ENCODE data around the gene BEND2.
"Not testable (repeated sequence)": the region's sequence is repeated elsewhere in the genome, so short reads cannot be mapped to it uniquely, and the experiment has no call there.

Gene BEND2

GRCh38 chrX:18220786-18221185 is at the start of gene BEND2:
BEND2 (minus strand) TSS chrX:18220886; CDS start chrX:18220750, 136 bp downstream.
- H3K4me1 Mint-ChIP-seq (ENCODE audit: low read depth), result no peaks in the 10 kb centered on the region
- H3K27me3 Mint-ChIP-seq, result no peaks in the 10 kb centered on the region
- H3K4me3 Mint-ChIP-seq, result no peak within 1 kb of the TSS
- no peaks in the 10 kb centered on the region for H3K36me3 Mint-ChIP-seq (ENCODE audit: low read depth)
- no peak within 1 kb of the TSS for H3K27ac Mint-ChIP-seq
- intact Hi-C loops (cut with micrococcal nuclease), result no loop called here
- H3K9me3 Mint-ChIP-seq, result peaks cover 9% of the 10 kb centered on the region

DNA sequence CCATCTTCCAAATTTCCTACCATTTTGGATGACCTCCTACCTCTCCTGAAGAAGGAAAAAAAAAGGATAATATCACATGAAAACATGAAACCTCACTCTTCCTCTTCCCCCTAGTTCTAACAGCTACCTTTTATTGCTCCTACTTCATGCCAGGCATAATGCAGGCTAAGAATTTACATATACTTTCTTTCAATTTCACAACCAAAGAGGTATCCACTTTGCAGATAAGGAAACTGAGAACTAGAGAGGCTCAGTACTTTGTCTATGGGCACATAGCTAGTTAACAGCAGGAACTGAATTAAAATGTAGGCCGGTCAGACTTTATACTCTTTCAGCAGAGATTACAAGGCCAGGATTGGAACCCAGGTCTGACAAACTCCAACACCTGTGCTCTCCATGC is 34.4 kb upstream of the BEND2 start:
- no peaks in the 10 kb centered on the region for H3K36me3 Mint-ChIP-seq (ENCODE audit: low read depth)
- no peak overlapping the region for H3K27ac Mint-ChIP-seq
- no peaks in the 10 kb centered on the region for H3K27me3 Mint-ChIP-seq
- H3K4me3 Mint-ChIP-seq, result no peak overlapping the region
- H3K9me3 Mint-ChIP-seq, result no peaks in the 10 kb centered on the region
- H3K4me1 Mint-ChIP-seq (ENCODE audit: low read depth), result no peaks in the 10 kb centered on the region
- intact Hi-C loops (cut with micrococcal nuclease), result no loop called here

GRCh38 chrX:18252644-18253359 is 32.1 kb upstream of the BEND2 start:
- no peak overlapping the region for H3K4me3 Mint-ChIP-seq
- H3K36me3 Mint-ChIP-seq (ENCODE audit: low read depth), result no peaks in the 10 kb centered on the region
- H3K4me1 Mint-ChIP-seq (ENCODE audit: low read depth), result no peaks in the 10 kb centered on the region
- no peak overlapping the region for H3K27ac Mint-ChIP-seq
- intact Hi-C loops (cut with micrococcal nuclease), result no loop called here
- H3K9me3 Mint-ChIP-seq, result no peaks in the 10 kb centered on the region
- H3K27me3 Mint-ChIP-seq, result no peaks in the 10 kb centered on the region

GRCh38 chrX:18229646-18230045 is 9.0 kb upstream of the BEND2 start:
- intact Hi-C loops (cut with micrococcal nuclease); H3K4me3 Mint-ChIP-seq; H3K4me1 Mint-ChIP-seq (ENCODE audit: low read depth); H3K9me3 Mint-ChIP-seq; H3K27me3 Mint-ChIP-seq; H3K27ac Mint-ChIP-seq; H3K36me3 Mint-ChIP-seq (ENCODE audit: low read depth): not testable (repeated sequence)

DNA sequence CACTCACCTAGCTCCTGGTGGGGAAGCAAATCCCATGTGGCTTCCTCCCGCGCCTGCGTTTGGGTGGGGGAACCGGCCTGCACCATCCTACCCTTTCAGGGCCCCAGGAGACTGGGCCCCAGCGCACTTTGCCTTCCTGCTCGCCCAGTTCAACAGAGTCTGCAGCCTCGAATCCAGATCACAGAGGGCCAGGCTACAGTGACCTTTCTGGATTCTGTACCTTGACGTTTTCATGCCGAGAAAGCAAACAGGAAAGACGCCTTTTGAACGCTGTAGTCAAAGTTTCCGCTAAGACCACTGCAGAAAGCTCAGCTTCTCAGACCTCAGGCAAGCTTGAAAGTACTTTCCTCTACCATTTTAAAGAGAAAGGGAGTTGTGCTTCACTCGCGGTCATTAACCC is 7.4 kb upstream of the BEND2 start:
- intact Hi-C loops (cut with micrococcal nuclease), result no loop called here
- H3K27ac Mint-ChIP-seq, result no peak overlapping the region
- H3K36me3 Mint-ChIP-seq (ENCODE audit: low read depth), result no peaks in the 10 kb centered on the region
- no peaks in the 10 kb centered on the region for H3K9me3 Mint-ChIP-seq
- H3K4me1 Mint-ChIP-seq (ENCODE audit: low read depth), result no peaks in the 10 kb centered on the region
- no peak overlapping the region for H3K4me3 Mint-ChIP-seq
- peaks cover 5% of the 10 kb centered on the region for H3K27me3 Mint-ChIP-seq

DNA sequence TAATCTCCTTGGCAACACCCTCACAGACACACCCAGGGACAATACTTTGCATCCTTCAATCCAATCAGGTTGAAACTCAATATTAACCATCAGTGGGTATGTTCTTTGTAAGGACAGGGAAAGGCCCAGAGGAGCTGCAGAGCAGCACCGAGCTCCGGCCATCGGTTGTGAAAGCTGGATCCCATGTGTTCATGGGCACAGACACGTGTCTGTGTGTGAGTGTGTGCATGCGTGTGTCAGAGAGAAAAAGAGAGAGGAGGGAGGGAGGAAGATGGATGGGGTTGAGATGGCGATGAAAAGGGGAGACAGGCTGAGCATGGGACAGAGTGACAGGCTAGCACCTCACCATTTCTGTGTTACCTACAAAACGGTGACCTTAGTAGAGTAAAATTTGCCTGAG is 6.8 kb upstream of the BEND2 start:
- no peak overlapping the region for H3K4me3 Mint-ChIP-seq
- H3K4me1 Mint-ChIP-seq (ENCODE audit: low read depth), result no peaks in the 10 kb centered on the region
- no peaks in the 10 kb centered on the region for H3K36me3 Mint-ChIP-seq (ENCODE audit: low read depth)
- H3K9me3 Mint-ChIP-seq, result no peaks in the 10 kb centered on the region
- H3K27ac Mint-ChIP-seq, result no peak overlapping the region
- intact Hi-C loops (cut with micrococcal nuclease), result no loop called here
- peaks cover 5% of the 10 kb centered on the region for H3K27me3 Mint-ChIP-seq

DNA sequence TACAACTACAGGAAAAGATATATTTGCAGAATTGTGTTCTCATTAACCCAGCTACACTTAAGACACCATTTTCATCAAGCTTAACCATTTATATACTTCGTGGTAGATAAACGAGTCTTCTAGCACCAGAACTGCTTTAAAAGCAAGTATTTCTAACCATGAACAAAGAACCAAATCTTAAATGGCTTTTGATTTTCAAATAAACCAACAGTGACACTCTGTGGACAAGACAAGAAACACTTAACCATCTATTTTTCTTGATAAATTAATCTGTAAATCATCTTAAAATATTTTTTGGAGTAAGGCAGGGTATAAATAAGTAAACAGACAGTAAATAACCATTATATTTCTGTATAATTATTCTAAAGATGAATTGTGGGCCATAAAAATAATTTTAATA is 10.2 kb downstream of the BEND2 start:
- intact Hi-C loops (cut with micrococcal nuclease), result no loop called here
- no peaks in the 10 kb centered on the region for H3K4me1 Mint-ChIP-seq (ENCODE audit: low read depth)
- no peak overlapping the region for H3K27ac Mint-ChIP-seq
- H3K27me3 Mint-ChIP-seq, result no peaks in the 10 kb centered on the region
- no peak overlapping the region for H3K4me3 Mint-ChIP-seq
- H3K9me3 Mint-ChIP-seq, result no peaks in the 10 kb centered on the region
- no peaks in the 10 kb centered on the region for H3K36me3 Mint-ChIP-seq (ENCODE audit: low read depth)

DNA sequence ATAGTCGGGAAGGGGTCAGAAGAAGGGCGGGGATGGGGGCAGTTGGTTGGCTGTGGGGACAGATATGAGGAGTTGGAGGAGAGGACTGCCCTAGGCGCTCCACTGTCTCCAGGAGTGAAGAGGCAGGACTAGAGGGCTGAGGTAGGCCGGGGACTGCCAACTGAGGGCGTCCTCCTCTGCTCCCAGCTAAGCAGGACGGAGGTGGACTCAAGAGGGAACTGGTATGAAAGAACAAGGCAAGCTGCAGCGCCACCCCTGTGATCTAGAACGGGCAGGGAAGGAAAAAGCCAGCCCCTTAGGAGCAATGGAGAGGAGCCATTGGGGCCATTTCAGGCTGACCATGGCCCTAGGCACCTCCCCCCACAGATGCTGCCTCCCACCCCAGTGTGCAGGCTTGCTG is 14.0 kb downstream of the BEND2 start:
- Mint-ChIP-seq H3K36me3 (ENCODE audit: low read depth) (no peaks in the 10 kb centered on the region), H3K27ac (no peak overlapping the region), H3K4me3 (no peak overlapping the region), H3K27me3 (no peaks in the 10 kb centered on the region), H3K4me1 (ENCODE audit: low read depth) (no peaks in the 10 kb centered on the region), H3K9me3 (no peaks in the 10 kb centered on the region)
- intact Hi-C loops (cut with micrococcal nuclease), result no loop called here

DNA sequence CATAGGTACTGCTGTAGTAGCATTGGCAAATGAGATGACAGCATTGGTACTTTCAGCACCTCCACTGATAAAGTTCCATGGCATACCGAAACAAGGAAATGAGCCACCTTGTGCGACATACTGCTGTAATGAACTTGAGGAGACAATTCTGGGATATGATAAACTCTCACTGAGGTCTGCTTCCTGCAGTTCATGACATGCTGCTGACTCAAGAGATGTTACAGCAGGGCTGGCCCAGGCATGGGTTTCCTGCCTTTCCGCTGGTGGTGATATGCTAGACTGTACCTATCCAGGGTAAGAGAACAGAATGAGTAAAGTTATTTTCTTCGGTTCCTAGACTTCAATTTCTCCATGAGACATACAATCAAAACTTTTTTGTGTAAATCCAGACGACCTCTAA is 17.1 kb downstream of the BEND2 start:
- no peaks in the 10 kb centered on the region for H3K9me3 Mint-ChIP-seq
- no peak overlapping the region for H3K4me3 Mint-ChIP-seq
- no peak overlapping the region for H3K27ac Mint-ChIP-seq
- peaks cover 2% of the 10 kb centered on the region for H3K27me3 Mint-ChIP-seq
- no peaks in the 10 kb centered on the region for H3K4me1 Mint-ChIP-seq (ENCODE audit: low read depth)
- intact Hi-C loops (cut with micrococcal nuclease), result no loop called here
- H3K36me3 Mint-ChIP-seq (ENCODE audit: low read depth), result no peaks in the 10 kb centered on the region

DNA sequence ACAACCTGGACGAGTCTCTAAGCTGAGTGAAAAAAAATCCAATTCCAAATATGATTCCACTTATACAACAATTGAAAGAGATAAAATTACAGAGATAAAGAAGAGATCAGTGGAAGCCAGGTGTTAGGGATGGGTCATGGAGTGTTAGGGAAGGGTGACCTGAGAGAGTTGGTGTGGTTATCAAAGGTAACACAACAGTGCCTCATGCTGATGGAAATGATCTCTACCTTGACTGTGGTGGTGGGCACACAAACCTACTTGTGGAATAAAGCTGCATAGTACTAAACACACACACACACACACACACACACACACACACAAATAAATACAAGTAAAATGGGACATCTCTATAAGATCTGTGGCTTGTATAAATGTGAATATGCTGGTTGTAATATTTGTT is 26.0 kb downstream of the BEND2 start:
- Mint-ChIP-seq H3K4me3 (no peak overlapping the region), H3K27me3 (no peaks in the 10 kb centered on the region), H3K9me3 (no peaks in the 10 kb centered on the region), H3K4me1 (ENCODE audit: low read depth) (no peaks in the 10 kb centered on the region), H3K36me3 (ENCODE audit: low read depth) (no peaks in the 10 kb centered on the region), H3K27ac (no peak overlapping the region)
- intact Hi-C loops (cut with micrococcal nuclease), result no loop called here

GRCh38 chrX:18179446-18179845 is 41.2 kb downstream of the BEND2 start:
- Mint-ChIP-seq H3K4me3 (no peak overlapping the region), H3K9me3 (no peaks in the 10 kb centered on the region), H3K4me1 (ENCODE audit: low read depth) (no peaks in the 10 kb centered on the region), H3K27me3 (no peaks in the 10 kb centered on the region), H3K27ac (no peak overlapping the region), H3K36me3 (ENCODE audit: low read depth) (no peaks in the 10 kb centered on the region)
- intact Hi-C loops (cut with micrococcal nuclease), result no loop called here

DNA sequence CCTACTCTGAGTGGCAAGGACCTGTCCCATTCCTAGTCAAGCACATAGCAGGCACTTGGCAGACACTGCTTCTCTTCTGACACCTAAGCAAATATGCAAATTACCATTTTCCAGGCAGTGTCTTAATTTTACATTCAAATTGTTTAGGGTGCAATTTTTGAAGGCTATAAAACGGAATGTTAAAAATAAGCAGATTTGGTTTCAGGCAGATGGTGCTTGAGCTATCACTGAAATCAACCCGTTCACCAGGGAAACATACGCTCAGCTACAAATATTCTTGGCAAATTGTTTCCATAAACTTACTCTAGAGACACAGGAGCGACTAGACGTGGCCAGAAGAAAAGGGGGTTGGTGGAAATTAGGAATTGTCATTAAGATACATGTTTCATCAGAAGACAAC is 45.7 kb downstream of the BEND2 start:
- Mint-ChIP-seq H3K9me3 (no peaks in the 10 kb centered on the region), H3K27me3 (no peaks in the 10 kb centered on the region), H3K27ac (no peak overlapping the region), H3K36me3 (ENCODE audit: low read depth) (no peaks in the 10 kb centered on the region), H3K4me3 (no peak overlapping the region), H3K4me1 (ENCODE audit: low read depth) (no peaks in the 10 kb centered on the region)
- intact Hi-C loops (cut with micrococcal nuclease), result no loop called here

- no peaks in the 10 kb centered on the region for H3K36me3 Mint-ChIP-seq (ENCODE audit: low read depth)
- H3K9me3 Mint-ChIP-seq, result no peaks in the 10 kb centered on the region
- no peak overlapping the region for H3K27ac Mint-ChIP-seq
- H3K4me3 Mint-ChIP-seq, result no peak overlapping the region
- no peaks in the 10 kb centered on the region for H3K4me1 Mint-ChIP-seq (ENCODE audit: low read depth)
- no peaks in the 10 kb centered on the region for H3K27me3 Mint-ChIP-seq
- intact Hi-C loops (cut with micrococcal nuclease), result no loop called here
These were observed 46.5 kb downstream of the BEND2 start for GRCh38 chrX:18174209-18174608.

DNA sequence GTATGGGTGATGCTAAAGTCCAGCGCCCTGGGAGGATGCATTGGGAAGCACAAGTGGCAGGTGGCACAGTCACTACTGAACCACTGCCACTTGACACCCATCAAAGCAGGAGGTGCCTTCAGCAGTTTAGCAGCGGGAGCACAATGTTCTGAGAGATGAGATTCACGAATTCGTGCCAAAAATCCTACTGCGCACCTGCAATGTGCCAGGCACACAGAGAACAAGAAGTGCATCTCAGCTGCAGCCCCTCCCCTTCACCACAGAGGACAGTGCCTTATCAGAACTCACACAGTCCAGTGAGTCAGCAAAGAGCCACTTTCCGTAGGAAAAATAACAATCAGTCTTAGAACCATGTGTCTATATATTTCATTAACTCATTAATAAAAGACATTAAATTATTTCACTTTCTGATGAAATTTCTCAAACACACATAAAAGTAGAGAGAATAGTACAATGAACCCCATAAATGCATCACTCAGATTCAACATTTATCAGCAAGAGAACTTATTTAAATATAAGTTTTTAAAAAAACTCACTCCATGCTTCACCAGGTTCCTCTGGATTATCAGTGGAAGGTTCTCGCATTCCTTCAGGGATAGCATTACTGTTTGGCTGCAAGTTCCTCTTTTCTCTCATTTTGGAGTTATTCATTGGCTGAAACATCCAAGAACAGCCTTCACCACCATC is 47.0 kb downstream of the BEND2 start:
- Mint-ChIP-seq H3K4me1 (ENCODE audit: low read depth) (no peaks in the 10 kb centered on the region), H3K27ac (no peak overlapping the region), H3K27me3 (no peaks in the 10 kb centered on the region), H3K9me3 (no peaks in the 10 kb centered on the region), H3K36me3 (ENCODE audit: low read depth) (no peaks in the 10 kb centered on the region), H3K4me3 (no peak overlapping the region)
- intact Hi-C loops (cut with micrococcal nuclease), result no loop called here

DNA sequence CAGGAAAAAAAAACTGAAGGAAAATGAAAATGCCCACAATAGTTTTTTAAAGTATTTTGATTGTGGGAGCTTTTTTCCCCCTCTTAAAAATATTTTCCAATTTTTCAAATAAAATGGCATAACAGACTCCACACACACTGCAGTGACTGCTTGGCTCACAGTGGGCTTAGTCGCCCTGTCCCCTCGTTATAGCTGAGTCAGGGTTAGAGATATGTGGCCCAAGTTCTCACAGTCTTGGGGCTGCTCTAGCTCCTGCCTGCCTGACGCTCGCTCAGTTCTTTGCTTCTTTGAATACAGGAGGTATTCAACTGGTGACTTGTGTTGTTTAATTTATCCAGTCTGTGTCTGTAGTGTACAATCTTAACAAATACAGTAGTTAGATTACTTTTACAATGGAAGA is 47.7 kb downstream of the BEND2 start:
- H3K9me3 Mint-ChIP-seq, result no peaks in the 10 kb centered on the region
- intact Hi-C loops (cut with micrococcal nuclease), result no loop called here
- H3K27ac Mint-ChIP-seq, result no peak overlapping the region
- H3K4me1 Mint-ChIP-seq (ENCODE audit: low read depth), result no peaks in the 10 kb centered on the region
- H3K27me3 Mint-ChIP-seq, result no peaks in the 10 kb centered on the region
- H3K36me3 Mint-ChIP-seq (ENCODE audit: low read depth), result no peaks in the 10 kb centered on the region
- no peak overlapping the region for H3K4me3 Mint-ChIP-seq

All from dendritic cell treated with granulocyte-macrophage colony-stimulating factor and Interleukin-4, amounts not matched to agents 40 ng/mL and 50 ng/mL, for 4 days (primary cell).